ENCODE data around the gene GMDS. TPM values are rescaled to one million over a fixed set of nuclear protein-coding genes. Genes with fewer than 3 reads are reported as not detected.
A peak's percentile ranks its signal among the peaks of the same experiment; 100 is the strongest.

The GMDS gene
- total and polyA plus RNA-seq, 9 donors = 6.6 to 20.6 (median 11.0) TPM

DNA sequence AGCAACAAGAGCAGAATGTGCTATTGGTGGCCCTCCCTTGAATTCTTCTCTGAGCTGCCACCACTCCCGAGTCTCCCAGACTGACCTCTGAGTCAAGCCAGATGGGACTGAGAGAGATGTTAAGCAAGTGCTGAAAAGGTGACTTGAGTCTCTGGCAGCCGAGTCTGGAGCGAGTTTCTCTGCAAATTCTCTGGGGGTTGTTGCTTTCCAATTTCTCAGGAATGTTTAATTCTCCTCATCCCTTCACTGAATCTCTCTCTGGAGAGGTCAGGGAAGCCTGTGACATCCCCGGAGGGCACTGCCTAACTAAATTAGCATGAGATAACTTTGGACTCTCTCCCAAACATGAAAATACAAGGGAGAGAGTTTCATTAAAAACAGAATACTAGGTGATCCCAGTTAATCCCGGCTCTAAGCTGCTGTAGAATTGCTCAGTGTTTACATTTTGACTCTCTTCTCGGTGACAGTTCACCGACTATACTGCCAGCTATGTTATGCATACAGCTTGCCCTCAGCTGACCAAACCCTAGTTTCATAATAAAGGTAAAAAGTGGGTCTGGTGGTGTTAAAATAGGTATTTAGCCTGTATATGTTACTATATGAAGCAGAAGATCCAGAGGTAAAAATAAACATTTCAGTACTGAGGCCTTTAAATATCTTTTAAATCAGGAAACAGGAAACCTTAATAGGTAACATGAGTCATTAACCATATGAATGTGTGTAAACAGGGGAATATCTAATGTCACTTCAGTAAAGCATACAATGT is 477.7 kb downstream of the GMDS start:
- intact Hi-C loops (cut with DNase I) = no loop called here
- Histone ChIP-seq H3K9me3 (no peaks in the 10 kb centered on the region), H3K4me1 (ENCODE audit: insufficient read depth) (peaks cover 3% of the 10 kb centered on the region), H3K27me3 (no peaks in the 10 kb centered on the region), H3K4me3 (no peak overlapping the region), H3K27ac (no peak overlapping the region), H3K36me3 (no peaks in the 10 kb centered on the region)
- WGBS, 3 donors = 48 to 67% (median 52%) methylated on average over 7 of the region's 7 CpGs
- DNase-seq = no peak
- TF ChIP-seq EP300 (IDR thresholded peaks at IDR 0.05) = no peak
- TF ChIP-seq, protein P1, sequence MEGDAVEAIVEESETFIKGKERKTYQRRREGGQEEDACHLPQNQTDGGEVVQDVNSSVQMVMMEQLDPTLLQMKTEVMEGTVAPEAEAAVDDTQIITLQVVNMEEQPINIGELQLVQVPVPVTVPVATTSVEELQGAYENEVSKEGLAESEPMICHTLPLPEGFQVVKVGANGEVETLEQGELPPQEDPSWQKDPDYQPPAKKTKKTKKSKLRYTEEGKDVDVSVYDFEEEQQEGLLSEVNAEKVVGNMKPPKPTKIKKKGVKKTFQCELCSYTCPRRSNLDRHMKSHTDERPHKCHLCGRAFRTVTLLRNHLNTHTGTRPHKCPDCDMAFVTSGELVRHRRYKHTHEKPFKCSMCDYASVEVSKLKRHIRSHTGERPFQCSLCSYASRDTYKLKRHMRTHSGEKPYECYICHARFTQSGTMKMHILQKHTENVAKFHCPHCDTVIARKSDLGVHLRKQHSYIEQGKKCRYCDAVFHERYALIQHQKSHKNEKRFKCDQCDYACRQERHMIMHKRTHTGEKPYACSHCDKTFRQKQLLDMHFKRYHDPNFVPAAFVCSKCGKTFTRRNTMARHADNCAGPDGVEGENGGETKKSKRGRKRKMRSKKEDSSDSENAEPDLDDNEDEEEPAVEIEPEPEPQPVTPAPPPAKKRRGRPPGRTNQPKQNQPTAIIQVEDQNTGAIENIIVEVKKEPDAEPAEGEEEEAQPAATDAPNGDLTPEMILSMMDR (IDR thresholded peaks at IDR 0.05) = no peak
- no peak for TF ChIP-seq POLR2A (IDR thresholded peaks at IDR 0.05)

DNA sequence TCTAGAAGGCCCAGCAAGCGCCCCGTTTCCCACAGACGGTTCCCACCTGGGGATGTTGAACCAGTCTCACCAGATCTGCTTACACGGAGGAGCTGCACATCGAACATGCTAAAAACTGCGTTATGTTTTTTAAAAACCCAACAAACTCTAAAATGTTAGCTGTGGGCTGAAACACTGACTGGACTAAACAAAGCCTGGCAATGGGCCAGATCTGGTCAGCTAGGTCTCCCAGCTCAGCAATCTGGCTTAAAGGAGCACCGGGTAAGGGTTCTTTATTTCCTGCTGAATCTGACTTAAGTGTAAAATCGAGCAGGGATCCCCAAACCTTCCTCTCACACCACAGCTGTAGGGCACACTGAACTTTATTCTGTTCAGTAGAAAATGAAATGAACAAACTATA is 478.8 kb downstream of the GMDS start:
- H3K4me3 ChIP-seq = no peak overlapping the region
- H3K27ac ChIP-seq = no peak overlapping the region
- H3K9me3 ChIP-seq = no peaks in the 10 kb centered on the region
- peaks cover 3% of the 10 kb centered on the region for H3K4me1 ChIP-seq (ENCODE audit: insufficient read depth)
- no peaks in the 10 kb centered on the region for H3K36me3 ChIP-seq
- intact Hi-C loops (cut with DNase I) = no loop called here
- TF ChIP-seq, protein P1 (IDR thresholded peaks at IDR 0.05) = no peak
- TF ChIP-seq EP300 (IDR thresholded peaks at IDR 0.05) = no peak
- TF ChIP-seq POLR2A (IDR thresholded peaks at IDR 0.05) = no peak
- WGBS, 3 donors = 59 to 72% (median 69%) methylated on average over 8 of the region's 8 CpGs
- no peaks in the 10 kb centered on the region for H3K27me3 ChIP-seq
- peak in 2 of 5 donors; percentile 34 to 48 for DNase-seq

DNA sequence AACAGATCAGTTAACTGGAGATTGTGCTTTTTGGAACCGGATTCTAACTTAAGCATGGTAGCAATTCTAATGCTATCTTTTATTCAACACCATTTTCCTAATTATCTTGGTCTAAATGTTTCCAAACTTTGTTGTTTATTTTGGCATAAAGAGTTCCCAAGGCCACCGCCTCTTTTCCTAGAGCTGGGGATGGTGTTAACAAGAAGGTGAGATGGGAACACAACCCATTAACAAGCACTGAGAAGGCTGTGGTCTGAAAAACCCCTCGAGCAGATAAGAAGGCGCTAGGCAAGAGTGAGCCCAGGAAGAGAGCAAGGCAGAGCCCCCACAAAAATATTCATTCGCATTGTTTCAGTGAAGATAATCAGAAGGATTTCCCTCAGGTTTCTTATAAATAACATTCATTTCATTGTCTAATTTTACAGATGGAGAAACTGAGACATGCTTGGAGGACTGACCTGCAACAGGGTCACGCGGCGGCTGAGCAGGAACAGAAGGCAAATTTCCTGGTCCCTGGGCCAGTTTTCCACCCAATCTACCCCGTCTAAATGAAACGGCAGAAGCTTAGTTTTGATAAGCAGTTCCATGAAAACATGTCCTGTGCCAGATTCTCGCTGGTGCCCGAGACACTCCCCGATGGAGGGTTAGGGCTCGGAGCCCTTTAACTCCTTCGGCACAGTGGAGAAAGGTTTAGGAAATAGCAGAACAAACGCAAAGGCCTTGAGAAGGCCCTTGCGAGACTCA is 480.1 kb downstream of the GMDS start:
- no peaks in the 10 kb centered on the region for H3K27me3 ChIP-seq
- no peaks in the 10 kb centered on the region for H3K36me3 ChIP-seq
- no peak for TF ChIP-seq POLR2A (IDR thresholded peaks at IDR 0.05)
- TF ChIP-seq, protein P1 (IDR thresholded peaks at IDR 0.05) = no peak
- no peak for TF ChIP-seq EP300 (IDR thresholded peaks at IDR 0.05)
- DNase-seq = no peak
- 49 to 67% (median 56%) methylated on average over 17 of the region's 17 CpGs for WGBS, 3 donors
- intact Hi-C loops (cut with DNase I) = no loop called here
- H3K9me3 ChIP-seq = no peaks in the 10 kb centered on the region
- H3K27ac ChIP-seq = no peak overlapping the region
- peaks cover 3% of the 10 kb centered on the region for H3K4me1 ChIP-seq (ENCODE audit: insufficient read depth)
- H3K4me3 ChIP-seq = no peak overlapping the region

DNA sequence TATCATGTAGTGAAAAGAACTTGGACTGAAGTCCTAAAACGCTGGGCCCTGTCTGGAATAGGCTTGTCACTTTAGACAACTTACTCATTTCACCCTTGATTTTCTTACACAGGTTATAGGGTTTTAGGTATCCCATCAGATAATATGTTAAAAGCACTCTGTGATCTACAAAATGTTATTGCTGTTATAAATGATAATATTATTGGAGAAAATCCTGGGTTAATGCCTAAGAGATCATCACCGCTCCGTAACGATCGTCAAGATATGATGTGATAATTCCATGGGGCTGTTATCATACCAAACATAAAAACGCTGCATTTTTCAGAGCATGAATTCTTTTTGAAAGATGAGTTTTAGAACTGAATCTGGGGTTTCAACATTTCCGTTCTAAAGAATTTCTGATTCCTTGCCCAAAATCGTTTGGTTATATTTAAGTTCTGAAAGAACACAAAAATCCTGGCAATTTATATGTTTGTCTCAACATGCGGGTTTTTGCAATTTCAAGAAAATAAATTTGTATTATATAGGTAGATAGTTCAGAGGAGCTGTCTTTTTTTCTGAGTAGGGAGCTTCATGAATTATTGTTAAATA is 480.9 kb downstream of the GMDS start:
- WGBS, 3 donors = 45 to 54% (median 49%) methylated on average over 9 of the region's 9 CpGs
- DNase-seq = no peak
- Histone ChIP-seq H3K27ac (no peak overlapping the region), H3K4me1 (ENCODE audit: insufficient read depth) (peaks cover 3% of the 10 kb centered on the region), H3K36me3 (no peaks in the 10 kb centered on the region), H3K9me3 (no peaks in the 10 kb centered on the region), H3K4me3 (no peak overlapping the region), H3K27me3 (no peaks in the 10 kb centered on the region)
- intact Hi-C loops (cut with DNase I) = no loop called here
- TF ChIP-seq, protein P1 (IDR thresholded peaks at IDR 0.05) = no peak
- TF ChIP-seq POLR2A (IDR thresholded peaks at IDR 0.05) = no peak
- no peak for TF ChIP-seq EP300 (IDR thresholded peaks at IDR 0.05)

Data from ovary (tissue), 9 donors.